Esophagus squamous epithelium (tissue), 4 donors: ENCODE measurements around the gene TAF3.

ENCODE experiments used
- CTCF ChIP-seq, 6 experiments: fragments of 450-650 bp in 4 of 6; fragments of 200-600 bp in 2 of 6; sonication (generic) in 2 of 6; IDR thresholded peaks; one replicate each; pipeline ENCODE4 v1.5.1; 2016 to 2019; ENCODE audit warnings: antibody characterized with exemption in 6 of 6, mild to moderate bottlenecking in 4 of 6, moderate library complexity in 4 of 6
- POLR2A ChIP-seq, 4 donors: fragments of 450-650 bp; IDR thresholded peaks; one replicate each; pipeline ENCODE4 v1.6.1; 2017; ENCODE audit warnings: antibody characterized with exemption in 4 of 4, mild to moderate bottlenecking in 4 of 4, moderate library complexity in 3 of 4

GRCh38 chr10:8049045-8049864 is 230.9 kb downstream of the TAF3 start:
- no peak for TF ChIP-seq POLR2A (IDR thresholded peaks at IDR 0.05)
- TF ChIP-seq CTCF (IDR thresholded peaks at IDR 0.05) = no peak
